T-helper 2 cell treated with Interferon-gamma antibody and Interleukin-4, amounts not matched to agents 5 μg/mL and 100 μg/mL, for 36 hours (primary cell): Measurements from ENCODE around the gene BACE2.

Experiments used
- DNase-seq: peaks from one replicate; pipeline ENCODE4 v3.0.0; 2021; ENCODE audit warnings: low spot score
- H3K27ac Mint-ChIP-seq: one replicate; pipeline ENCODE4 v1.8.0; 2021; ENCODE audit warnings: mild to moderate bottlenecking, mixed read lengths
- H3K27me3 Mint-ChIP-seq: one replicate; pipeline ENCODE4 v1.8.0; 2021; ENCODE audit warnings: low read depth, mixed read lengths
- H3K36me3 Mint-ChIP-seq: one replicate; pipeline ENCODE4 v1.8.0; 2021; ENCODE audit warnings: low read depth, mixed read lengths
- H3K4me1 Mint-ChIP-seq: one replicate; pipeline ENCODE4 v1.8.0; 2021; ENCODE audit warnings: low read depth, mixed read lengths
- H3K4me3 Mint-ChIP-seq: one replicate; pipeline ENCODE4 v1.8.0; 2022; ENCODE audit warnings: mild to moderate bottlenecking, moderate library complexity, mixed read lengths
- H3K9me3 Mint-ChIP-seq: one replicate; pipeline ENCODE4 v1.8.0; 2021; ENCODE audit warnings: mixed read lengths

The BACE2 gene

DNA sequence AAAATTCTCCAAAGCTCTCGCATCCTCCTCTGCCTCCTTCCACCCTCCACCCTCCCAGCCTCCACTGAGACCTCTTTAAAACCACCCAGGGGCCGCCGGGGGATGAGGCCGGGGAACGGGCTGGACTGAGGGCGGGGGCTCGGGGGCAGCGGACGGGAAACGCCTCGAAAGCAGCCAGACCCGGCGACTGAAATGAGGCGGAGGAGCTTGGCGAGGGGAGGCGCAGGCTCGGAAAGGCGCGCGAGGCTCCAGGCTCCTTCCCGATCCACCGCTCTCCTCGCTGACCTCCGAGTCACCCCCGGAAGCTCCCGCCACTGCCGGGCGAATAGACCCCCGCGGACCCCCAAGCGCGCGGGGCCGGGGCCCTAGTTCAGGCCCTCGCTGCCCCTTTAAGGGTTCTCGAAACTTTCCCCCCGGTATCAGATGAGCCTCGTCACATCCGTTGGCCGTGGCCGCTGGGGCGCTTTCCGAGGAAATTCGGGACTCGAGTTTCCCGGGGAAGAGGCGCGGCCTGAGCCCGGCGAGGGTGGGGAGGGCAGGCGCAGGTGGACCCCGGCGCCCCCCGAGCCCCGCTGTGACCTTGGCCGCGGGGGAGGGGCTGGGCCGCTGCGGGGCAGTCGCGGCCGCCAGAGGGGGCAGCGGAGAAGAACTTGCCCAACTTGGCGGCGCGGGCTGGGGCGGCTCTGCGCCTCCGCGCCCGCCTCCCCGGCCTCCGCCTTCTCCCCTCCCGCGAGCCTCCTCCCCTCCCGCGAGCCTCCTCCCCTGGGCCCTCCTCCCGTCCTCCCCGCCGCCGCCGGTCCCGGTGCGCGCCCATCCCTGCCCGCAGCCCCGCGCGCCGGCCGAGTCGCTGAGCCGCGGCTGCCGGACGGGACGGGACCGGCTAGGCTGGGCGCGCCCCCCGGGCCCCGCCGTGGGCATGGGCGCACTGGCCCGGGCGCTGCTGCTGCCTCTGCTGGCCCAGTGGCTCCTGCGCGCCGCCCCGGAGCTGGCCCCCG lies at the start of gene BACE2:
Gene BACE2 (plus strand): TSS at position 813 of the 995 bp plus-strand sequence. CDS start 104 bp downstream, at position 917.
- Mint-ChIP-seq H3K36me3 (no peaks in the 10 kb centered on the region), H3K27me3 (peaks cover 47% of the 10 kb centered on the region), H3K9me3 (no peaks in the 10 kb centered on the region), H3K4me3 (peak within 1 kb of the TSS; percentile 78), H3K4me1 (peaks cover 8% of the 10 kb centered on the region), H3K27ac (no peak within 1 kb of the TSS)
- DNase-seq: peak; percentile 59

DNA sequence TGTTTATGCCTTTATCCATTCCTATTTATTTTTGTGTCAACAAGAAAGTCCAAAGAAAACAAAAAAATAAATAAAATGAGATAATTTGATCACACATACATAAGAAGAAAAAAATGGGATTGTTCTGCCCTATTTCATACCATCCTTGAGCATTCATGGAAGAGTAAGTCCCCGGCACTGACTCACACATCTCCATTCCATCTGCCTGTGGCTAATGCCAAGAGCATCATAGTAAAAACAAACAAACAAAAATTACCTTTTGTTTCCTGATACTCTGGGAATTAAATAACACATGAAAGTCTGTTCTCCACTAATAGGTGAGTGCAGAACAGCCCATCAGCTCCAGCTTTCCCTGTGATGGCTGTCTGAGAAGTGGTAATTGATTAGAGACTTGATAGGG lies 48.1 kb upstream of the BACE2 start:
- Mint-ChIP-seq H3K9me3 (no peaks in the 10 kb centered on the region), H3K27ac (no peak overlapping the region), H3K4me3 (no peak overlapping the region), H3K36me3 (no peaks in the 10 kb centered on the region), H3K4me1 (no peaks in the 10 kb centered on the region), H3K27me3 (no peaks in the 10 kb centered on the region)
- no peak for DNase-seq

- Mint-ChIP-seq H3K4me1 (no peaks in the 10 kb centered on the region), H3K27ac (no peak overlapping the region), H3K9me3 (no peaks in the 10 kb centered on the region), H3K4me3 (no peak overlapping the region), H3K27me3 (no peaks in the 10 kb centered on the region), H3K36me3 (no peaks in the 10 kb centered on the region)
- no peak for DNase-seq
Measured at GRCh38 chr21:41120997-41121396, 47.0 kb upstream of the BACE2 start.

DNA sequence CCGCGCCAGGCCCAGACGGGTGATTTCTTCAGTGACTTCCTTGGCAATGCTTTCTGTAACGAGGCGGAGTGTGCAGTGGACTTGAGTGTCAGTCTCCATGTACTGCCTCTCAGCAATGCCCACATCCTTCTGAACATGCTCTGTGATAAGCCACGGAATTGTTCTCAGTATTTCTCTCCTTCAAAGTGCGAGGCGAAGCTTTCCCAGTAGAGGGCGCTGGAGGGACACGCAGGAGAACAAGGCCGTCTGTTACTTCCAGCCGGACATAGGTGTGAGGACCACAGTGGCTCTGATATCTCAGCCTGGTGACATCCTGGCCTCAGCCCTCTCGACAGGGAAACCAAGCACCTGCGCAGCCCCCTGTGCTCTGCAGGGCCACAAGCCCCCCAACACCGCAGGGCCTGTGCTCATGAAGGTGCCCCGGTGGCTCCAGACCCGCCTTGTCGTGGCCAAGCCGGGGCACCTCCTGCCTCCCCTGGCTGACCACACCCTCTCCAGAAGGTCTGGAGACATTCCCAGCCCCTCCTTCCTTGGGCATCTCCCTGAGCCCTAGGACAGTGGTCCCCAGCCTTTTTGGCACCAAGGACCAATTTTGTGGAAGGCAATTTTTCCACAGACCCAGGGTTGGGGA lies 46.1 kb upstream of the BACE2 start:
- Mint-ChIP-seq H3K27me3 (no peaks in the 10 kb centered on the region), H3K36me3 (no peaks in the 10 kb centered on the region), H3K27ac (no peak overlapping the region), H3K4me3 (no peak overlapping the region), H3K9me3 (no peaks in the 10 kb centered on the region), H3K4me1 (no peaks in the 10 kb centered on the region)
- DNase-seq: peak; percentile 44

- peaks cover 3% of the 10 kb centered on the region for H3K27me3 Mint-ChIP-seq
- H3K4me1 Mint-ChIP-seq: no peaks in the 10 kb centered on the region
- H3K9me3 Mint-ChIP-seq: no peaks in the 10 kb centered on the region
- H3K4me3 Mint-ChIP-seq: no peak overlapping the region
- no peaks in the 10 kb centered on the region for H3K36me3 Mint-ChIP-seq
- no peak overlapping the region for H3K27ac Mint-ChIP-seq
- DNase-seq: no peak
Measured at GRCh38 chr21:41124641-41125201, 43.2 kb upstream of the BACE2 start.

- Mint-ChIP-seq H3K4me3 (no peak overlapping the region), H3K27ac (no peak overlapping the region), H3K9me3 (no peaks in the 10 kb centered on the region), H3K4me1 (no peaks in the 10 kb centered on the region), H3K36me3 (no peaks in the 10 kb centered on the region), H3K27me3 (peaks cover 3% of the 10 kb centered on the region)
- no peak for DNase-seq
Measured at GRCh38 chr21:41128981-41129380, 39.0 kb upstream of the BACE2 start.

- Mint-ChIP-seq H3K36me3 (no peaks in the 10 kb centered on the region), H3K27me3 (peaks cover 3% of the 10 kb centered on the region), H3K4me3 (no peak overlapping the region), H3K9me3 (no peaks in the 10 kb centered on the region), H3K4me1 (no peaks in the 10 kb centered on the region), H3K27ac (no peak overlapping the region)
- DNase-seq: no peak
Measured at GRCh38 chr21:41130883-41131282, 37.1 kb upstream of the BACE2 start.

- no peaks in the 10 kb centered on the region for H3K9me3 Mint-ChIP-seq
- no peaks in the 10 kb centered on the region for H3K4me1 Mint-ChIP-seq
- no peak for DNase-seq
- H3K27ac Mint-ChIP-seq: no peak overlapping the region
- H3K27me3 Mint-ChIP-seq: peaks cover 3% of the 10 kb centered on the region
- no peak overlapping the region for H3K4me3 Mint-ChIP-seq
- no peaks in the 10 kb centered on the region for H3K36me3 Mint-ChIP-seq
Measured at GRCh38 chr21:41133874-41134522, 34.0 kb upstream of the BACE2 start.

- H3K4me3 Mint-ChIP-seq: no peak overlapping the region
- DNase-seq: no peak
- H3K36me3 Mint-ChIP-seq: no peaks in the 10 kb centered on the region
- no peaks in the 10 kb centered on the region for H3K27me3 Mint-ChIP-seq
- no peaks in the 10 kb centered on the region for H3K9me3 Mint-ChIP-seq
- H3K4me1 Mint-ChIP-seq: no peaks in the 10 kb centered on the region
- H3K27ac Mint-ChIP-seq: no peak overlapping the region
Measured at GRCh38 chr21:41135746-41136145, 32.2 kb upstream of the BACE2 start.

DNA sequence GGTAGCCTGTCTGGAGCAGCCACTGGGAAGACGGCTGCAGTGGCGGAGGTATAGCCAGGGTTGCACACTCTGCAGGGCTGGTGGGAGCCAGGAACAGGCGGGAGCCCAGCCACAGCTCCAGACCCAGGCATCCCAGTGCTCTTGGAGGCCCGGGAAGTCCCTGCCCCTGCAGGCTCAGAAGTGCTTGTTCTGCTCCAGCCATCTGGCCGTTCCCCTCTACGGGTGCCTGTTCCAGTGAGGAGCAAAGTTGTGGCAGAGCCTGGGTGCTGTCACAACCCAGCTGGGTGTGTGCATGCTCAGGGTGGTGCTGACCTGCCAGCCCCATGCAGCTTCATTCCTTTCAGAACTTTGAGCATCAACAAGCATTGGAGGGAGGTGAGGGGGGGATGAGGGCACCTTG lies 31.7 kb upstream of the BACE2 start:
- Mint-ChIP-seq H3K27me3 (no peaks in the 10 kb centered on the region), H3K4me1 (no peaks in the 10 kb centered on the region), H3K4me3 (no peak overlapping the region), H3K27ac (no peak overlapping the region), H3K36me3 (no peaks in the 10 kb centered on the region), H3K9me3 (no peaks in the 10 kb centered on the region)
- DNase-seq: no peak

DNA sequence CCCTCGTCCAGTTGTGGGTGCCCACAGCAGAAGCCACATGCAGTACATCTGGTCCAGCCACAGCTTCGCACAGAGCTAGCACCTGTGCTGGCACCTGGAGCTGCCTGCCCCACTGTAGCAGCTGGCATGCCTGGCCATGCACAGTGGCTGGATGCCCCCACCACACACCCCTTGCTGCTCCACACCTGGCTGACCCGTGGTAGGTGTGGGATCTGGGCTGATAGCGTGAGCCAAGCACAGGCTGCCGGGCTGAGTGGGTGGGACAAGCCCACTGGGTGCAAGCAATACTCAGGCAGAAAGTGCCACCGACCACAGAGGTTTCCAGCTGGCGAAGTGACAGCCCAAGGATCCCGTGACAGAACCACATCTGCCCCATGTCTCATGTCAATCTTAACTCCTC lies 30.6 kb upstream of the BACE2 start:
- H3K27ac Mint-ChIP-seq: no peak overlapping the region
- H3K4me1 Mint-ChIP-seq: no peaks in the 10 kb centered on the region
- H3K36me3 Mint-ChIP-seq: no peaks in the 10 kb centered on the region
- H3K27me3 Mint-ChIP-seq: no peaks in the 10 kb centered on the region
- no peak for DNase-seq
- H3K4me3 Mint-ChIP-seq: no peak overlapping the region
- H3K9me3 Mint-ChIP-seq: no peaks in the 10 kb centered on the region

- Mint-ChIP-seq H3K27ac (no peak overlapping the region), H3K27me3 (no peaks in the 10 kb centered on the region), H3K4me1 (no peaks in the 10 kb centered on the region), H3K36me3 (no peaks in the 10 kb centered on the region), H3K4me3 (no peak overlapping the region), H3K9me3 (no peaks in the 10 kb centered on the region)
- DNase-seq: no peak
Measured at GRCh38 chr21:41137889-41138288, 30.1 kb upstream of the BACE2 start.

DNA sequence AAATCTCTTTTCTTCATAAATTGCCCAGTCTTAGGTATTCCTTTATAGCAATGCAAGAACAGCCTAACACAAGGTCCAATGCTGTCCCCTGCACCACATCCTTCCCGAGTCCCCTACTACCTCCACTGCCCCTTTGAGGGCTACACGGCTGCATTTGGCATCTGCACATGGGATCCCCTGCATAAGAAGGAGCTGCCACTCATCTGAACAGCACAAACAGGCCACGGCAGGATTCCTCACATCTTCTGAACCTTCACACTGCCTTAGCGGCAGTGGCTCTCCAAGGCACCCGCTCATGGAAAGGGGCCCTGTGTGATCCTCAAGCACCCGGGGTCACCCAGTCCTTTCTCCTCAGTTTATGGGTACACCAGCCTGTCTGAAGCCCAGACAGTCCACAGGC lies 29.2 kb upstream of the BACE2 start:
- H3K4me1 Mint-ChIP-seq: no peaks in the 10 kb centered on the region
- no peak overlapping the region for H3K4me3 Mint-ChIP-seq
- no peaks in the 10 kb centered on the region for H3K9me3 Mint-ChIP-seq
- no peaks in the 10 kb centered on the region for H3K27me3 Mint-ChIP-seq
- H3K36me3 Mint-ChIP-seq: no peaks in the 10 kb centered on the region
- DNase-seq: no peak
- H3K27ac Mint-ChIP-seq: no peak overlapping the region

- Mint-ChIP-seq H3K27me3 (no peaks in the 10 kb centered on the region), H3K36me3 (no peaks in the 10 kb centered on the region), H3K4me3 (no peak overlapping the region), H3K4me1 (no peaks in the 10 kb centered on the region), H3K9me3 (no peaks in the 10 kb centered on the region), H3K27ac (no peak overlapping the region)
- DNase-seq: no peak
Measured at GRCh38 chr21:41139275-41139674, 28.7 kb upstream of the BACE2 start.
